GM23338 (cell line): ENCODE measurements around the gene FFAR2. TPM values are rescaled to one million over a fixed set of nuclear protein-coding genes. Genes with fewer than 3 reads are reported as not detected.

Source experiments
- ATAC-seq: fragments of 200-7000 bp; cut with Tn5 transposase; 3 replicates; pipeline ENCODE4 v1.9.1; 2020
- DNase-seq: peaks from one replicate; pipeline ENCODE4 v3.0.0-alpha.2; 2015; ENCODE audit warnings: low spot score
- H2AFZ ChIP-seq: fragments of 200-600 bp; sonication (generic); 2 replicates; pipeline ENCODE4 v1.8.0; 2016; ENCODE audit warnings: antibody characterized with exemption, mild to moderate bottlenecking, moderate library complexity
- H3F3A ChIP-seq: fragments of 200-600 bp; sonication (generic); replicated peaks from 2 replicates; pipeline ENCODE4 v1.8.0; 2017; ENCODE audit warnings: antibody characterized with exemption, mixed run types, low read depth
- H3K27ac ChIP-seq: fragments of 200-600 bp; sonication (generic); 2 replicates; pipeline ENCODE4 v1.6.1; 2016; ENCODE audit warnings: low read depth
- H3K27me3 ChIP-seq: fragments of 200-600 bp; sonication (generic); 2 replicates; pipeline ENCODE4 v1.8.0; 2016; ENCODE audit warnings: mild to moderate bottlenecking, mixed run types, moderate library complexity; ENCODE audit not compliant: insufficient read depth
- H3K36me3 ChIP-seq: fragments of 200-600 bp; sonication (generic); 2 replicates; pipeline ENCODE4 v1.8.0; 2016; ENCODE audit warnings: mild to moderate bottlenecking; ENCODE audit not compliant: insufficient read depth
- H3K4me1 ChIP-seq: fragments of 200-600 bp; sonication (generic); 2 replicates; pipeline ENCODE4 v1.8.0; 2016; ENCODE audit warnings: mild to moderate bottlenecking, moderate library complexity; ENCODE audit not compliant: insufficient read depth
- H3K4me2 ChIP-seq: fragments of 200-600 bp; sonication (generic); 2 replicates; pipeline ENCODE4 v1.7.1; 2017; ENCODE audit warnings: mixed run types
- H3K4me3 ChIP-seq: fragments of 200-600 bp; sonication (generic); 2 replicates; pipeline ENCODE4 v1.6.1; 2016; ENCODE audit warnings: mixed run types
- H3K79me2 ChIP-seq: fragments of 200-600 bp; sonication (generic); replicated peaks from 2 replicates; pipeline ENCODE4 v1.8.0; 2017; ENCODE audit warnings: mild to moderate bottlenecking; ENCODE audit not compliant: insufficient read depth
- H3K9me2 ChIP-seq: fragments of 200-600 bp; sonication (generic); 2 replicates; pipeline ENCODE4 v1.8.0; 2017; ENCODE audit not compliant: insufficient read depth
- H4K20me1 ChIP-seq: fragments of 200-600 bp; sonication (generic); replicated peaks from 2 replicates; pipeline ENCODE4 v1.8.0; 2017; ENCODE audit warnings: mild to moderate bottlenecking; ENCODE audit not compliant: insufficient read depth
- H3K27ac Mint-ChIP-seq: 2 replicates; pipeline ENCODE4 v1.8.0; 2020; ENCODE audit warnings: inconsistent platforms, mild to moderate bottlenecking, moderate library complexity, mixed read lengths
- H3K27me3 Mint-ChIP-seq: 3 replicates; pipeline ENCODE4 v1.8.0; 2022; ENCODE audit warnings: low read depth, mild to moderate bottlenecking, moderate library complexity, mixed read lengths, inconsistent platforms; ENCODE audit not compliant: insufficient read depth, poor library complexity
- H3K36me3 Mint-ChIP-seq: 3 replicates; pipeline ENCODE4 v1.8.0; 2021; ENCODE audit warnings: low read depth, mild to moderate bottlenecking, inconsistent platforms, moderate library complexity, mixed read lengths
- H3K4me1 Mint-ChIP-seq: 3 replicates; pipeline ENCODE4 v1.8.0; 2020; ENCODE audit warnings: mild to moderate bottlenecking, inconsistent platforms, mixed read lengths
- H3K4me3 Mint-ChIP-seq: 3 replicates; pipeline ENCODE4 v1.8.0; 2021; ENCODE audit warnings: moderate library complexity, mild to moderate bottlenecking, inconsistent platforms, mixed read lengths
- H3K9me3 Mint-ChIP-seq: 3 replicates; pipeline ENCODE4 v1.8.0; 2020; ENCODE audit warnings: moderate library complexity, mild to moderate bottlenecking, inconsistent platforms, mixed read lengths
- CREB1 ChIP-seq: fragments of 250-450 bp; sonication (Bioruptor Pico); IDR thresholded peaks from 2 replicates; pipeline ENCODE4 v1.5.0; 2020; ENCODE audit warnings: low read depth, mild to moderate bottlenecking, moderate library complexity
- EZH2 ChIP-seq: fragments of 200-600 bp; sonication (generic); IDR thresholded peaks from one replicate; pipeline ENCODE4 v1.8.0; 2017; ENCODE audit warnings: antibody characterized with exemption, mild to moderate bottlenecking, low read depth; ENCODE audit not compliant: unreplicated experiment
- EZH2phosphoT487 ChIP-seq: fragments of 200-600 bp; sonication (generic); IDR thresholded peaks from one replicate; pipeline ENCODE4 v1.8.1; 2018; ENCODE audit warnings: antibody characterized with exemption; ENCODE audit not compliant: unreplicated experiment
- JUNB ChIP-seq: IDR thresholded peaks from one replicate; pipeline ENCODE4 v1.6.1; 2016; ENCODE audit warnings: antibody characterized with exemption; ENCODE audit not compliant: unreplicated experiment
- NANOG ChIP-seq: IDR thresholded peaks from 2 replicates; pipeline ENCODE4 v1.6.1; 2016; ENCODE audit warnings: antibody characterized with exemption, borderline replicate concordance
- POLR2AphosphoS5 ChIP-seq: IDR thresholded peaks from 2 replicates; pipeline ENCODE4 v1.6.1; 2016; ENCODE audit warnings: antibody characterized with exemption, low read depth
- STAT1 ChIP-seq: IDR thresholded peaks from one replicate; pipeline ENCODE4 v1.6.1; 2016; ENCODE audit warnings: antibody characterized with exemption; ENCODE audit not compliant: unreplicated experiment
- ZNF114 ChIP-seq: fragments of 250-450 bp; sonication (Bioruptor Pico); IDR thresholded peaks from 2 replicates; pipeline ENCODE4 v1.5.0; 2020; ENCODE audit warnings: mild to moderate bottlenecking, moderate library complexity
- ZNF331 ChIP-seq: fragments of 250-450 bp; sonication (Bioruptor Pico); IDR thresholded peaks from 2 replicates; pipeline ENCODE4 v1.5.0; 2020; ENCODE audit warnings: low read depth, mild to moderate bottlenecking, moderate library complexity
- polyA plus RNA-seq: library from polyadenylated mRNA; unstranded; fragments of >200 nt; fragmentation: Nextera tagmentation; extraction: Ambion mirVana; gene quantifications from 2 replicates; pipeline ENCODE4 v1.2.1, GENCODE V29; 2016
- total RNA-seq: library from RNA; depleted of rRNA; stranded (reverse); fragments of >200 nt; shearing (Covaris generic); gene quantifications from 2 replicates; pipeline ENCODE4 v1.2.3, GENCODE V29; 2014
- TF ChIP-seq, protein P1 (sequence below): IDR thresholded peaks from 2 replicates; pipeline ENCODE4 v1.6.1; 2016; ENCODE audit warnings: antibody characterized with exemption
- TF ChIP-seq, protein P2 (sequence below): fragments of 250-450 bp; sonication (Bioruptor Pico); IDR thresholded peaks from 2 replicates; pipeline ENCODE4 v1.5.0; 2020; ENCODE audit warnings: mild to moderate bottlenecking, moderate library complexity
- TF ChIP-seq, protein P3 (sequence below): IDR thresholded peaks from one replicate; pipeline ENCODE4 v1.6.1; 2018; ENCODE audit warnings: antibody characterized with exemption; ENCODE audit not compliant: unreplicated experiment
- TF ChIP-seq, protein P4 (sequence below), 2 experiments: fragments of 200-600 bp in 1 of 2; sonication (generic) in 1 of 2; conservative IDR thresholded peaks; 2 replicates each; pipeline versions ENCODE4 v1.5.1 to v1.6.1; 2016 to 2017; ENCODE audit warnings: antibody characterized with exemption in 2 of 2, low read depth in 2 of 2, mild to moderate bottlenecking in 2 of 2, moderate library complexity in 1 of 2

Gene FFAR2
- total and polyA plus RNA-seq, 2 experiments from 2014 or later = not detected

DNA sequence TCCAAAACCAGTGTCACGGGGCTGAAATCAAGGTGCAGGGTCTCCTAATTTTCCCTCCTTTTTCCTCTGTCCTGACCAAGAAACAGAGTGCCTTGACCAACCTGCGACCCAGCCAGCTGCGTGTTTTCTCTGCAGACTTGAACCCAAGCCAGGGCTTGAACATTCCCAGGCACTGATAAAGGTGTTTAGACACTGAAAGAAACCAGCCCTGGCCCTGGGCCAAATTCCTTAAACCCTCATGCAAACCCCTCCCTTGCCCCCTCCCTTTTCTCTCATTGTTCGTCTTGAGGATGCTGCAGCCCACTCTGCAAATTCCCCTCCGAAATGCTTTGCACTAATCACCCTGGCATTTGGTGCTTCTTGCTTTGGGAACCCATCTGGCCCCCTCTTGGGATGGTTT is 9.5 kb upstream of the FFAR2 start:
- Histone ChIP-seq H3F3A (no peaks in the 10 kb centered on the region), H3K9me2 (no peaks in the 10 kb centered on the region), H3K27ac (no peak overlapping the region), H3K4me2 (no peak overlapping the region), H3K27me3 (no peaks in the 10 kb centered on the region), H3K4me1 (no peaks in the 10 kb centered on the region), H3K36me3 (no peaks in the 10 kb centered on the region), H3K4me3 (no peak overlapping the region), H3K79me2 (no peaks in the 10 kb centered on the region), H4K20me1 (no peaks in the 10 kb centered on the region), H2AFZ (peak overlapping the region; percentile 29; the same call in 1 of the 2 replicates)
- Mint-ChIP-seq H3K4me1 (no peaks in the 10 kb centered on the region), H3K4me3 (no peak overlapping the region), H3K36me3 (no peaks in the 10 kb centered on the region), H3K27ac (no peak overlapping the region), H3K9me3 (no peaks in the 10 kb centered on the region), H3K27me3 (peaks cover 5% of the 10 kb centered on the region)
- TF ChIP-seq, protein P1, sequence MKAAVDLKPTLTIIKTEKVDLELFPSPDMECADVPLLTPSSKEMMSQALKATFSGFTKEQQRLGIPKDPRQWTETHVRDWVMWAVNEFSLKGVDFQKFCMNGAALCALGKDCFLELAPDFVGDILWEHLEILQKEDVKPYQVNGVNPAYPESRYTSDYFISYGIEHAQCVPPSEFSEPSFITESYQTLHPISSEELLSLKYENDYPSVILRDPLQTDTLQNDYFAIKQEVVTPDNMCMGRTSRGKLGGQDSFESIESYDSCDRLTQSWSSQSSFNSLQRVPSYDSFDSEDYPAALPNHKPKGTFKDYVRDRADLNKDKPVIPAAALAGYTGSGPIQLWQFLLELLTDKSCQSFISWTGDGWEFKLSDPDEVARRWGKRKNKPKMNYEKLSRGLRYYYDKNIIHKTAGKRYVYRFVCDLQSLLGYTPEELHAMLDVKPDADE = no peak
- TF ChIP-seq, protein P2, sequence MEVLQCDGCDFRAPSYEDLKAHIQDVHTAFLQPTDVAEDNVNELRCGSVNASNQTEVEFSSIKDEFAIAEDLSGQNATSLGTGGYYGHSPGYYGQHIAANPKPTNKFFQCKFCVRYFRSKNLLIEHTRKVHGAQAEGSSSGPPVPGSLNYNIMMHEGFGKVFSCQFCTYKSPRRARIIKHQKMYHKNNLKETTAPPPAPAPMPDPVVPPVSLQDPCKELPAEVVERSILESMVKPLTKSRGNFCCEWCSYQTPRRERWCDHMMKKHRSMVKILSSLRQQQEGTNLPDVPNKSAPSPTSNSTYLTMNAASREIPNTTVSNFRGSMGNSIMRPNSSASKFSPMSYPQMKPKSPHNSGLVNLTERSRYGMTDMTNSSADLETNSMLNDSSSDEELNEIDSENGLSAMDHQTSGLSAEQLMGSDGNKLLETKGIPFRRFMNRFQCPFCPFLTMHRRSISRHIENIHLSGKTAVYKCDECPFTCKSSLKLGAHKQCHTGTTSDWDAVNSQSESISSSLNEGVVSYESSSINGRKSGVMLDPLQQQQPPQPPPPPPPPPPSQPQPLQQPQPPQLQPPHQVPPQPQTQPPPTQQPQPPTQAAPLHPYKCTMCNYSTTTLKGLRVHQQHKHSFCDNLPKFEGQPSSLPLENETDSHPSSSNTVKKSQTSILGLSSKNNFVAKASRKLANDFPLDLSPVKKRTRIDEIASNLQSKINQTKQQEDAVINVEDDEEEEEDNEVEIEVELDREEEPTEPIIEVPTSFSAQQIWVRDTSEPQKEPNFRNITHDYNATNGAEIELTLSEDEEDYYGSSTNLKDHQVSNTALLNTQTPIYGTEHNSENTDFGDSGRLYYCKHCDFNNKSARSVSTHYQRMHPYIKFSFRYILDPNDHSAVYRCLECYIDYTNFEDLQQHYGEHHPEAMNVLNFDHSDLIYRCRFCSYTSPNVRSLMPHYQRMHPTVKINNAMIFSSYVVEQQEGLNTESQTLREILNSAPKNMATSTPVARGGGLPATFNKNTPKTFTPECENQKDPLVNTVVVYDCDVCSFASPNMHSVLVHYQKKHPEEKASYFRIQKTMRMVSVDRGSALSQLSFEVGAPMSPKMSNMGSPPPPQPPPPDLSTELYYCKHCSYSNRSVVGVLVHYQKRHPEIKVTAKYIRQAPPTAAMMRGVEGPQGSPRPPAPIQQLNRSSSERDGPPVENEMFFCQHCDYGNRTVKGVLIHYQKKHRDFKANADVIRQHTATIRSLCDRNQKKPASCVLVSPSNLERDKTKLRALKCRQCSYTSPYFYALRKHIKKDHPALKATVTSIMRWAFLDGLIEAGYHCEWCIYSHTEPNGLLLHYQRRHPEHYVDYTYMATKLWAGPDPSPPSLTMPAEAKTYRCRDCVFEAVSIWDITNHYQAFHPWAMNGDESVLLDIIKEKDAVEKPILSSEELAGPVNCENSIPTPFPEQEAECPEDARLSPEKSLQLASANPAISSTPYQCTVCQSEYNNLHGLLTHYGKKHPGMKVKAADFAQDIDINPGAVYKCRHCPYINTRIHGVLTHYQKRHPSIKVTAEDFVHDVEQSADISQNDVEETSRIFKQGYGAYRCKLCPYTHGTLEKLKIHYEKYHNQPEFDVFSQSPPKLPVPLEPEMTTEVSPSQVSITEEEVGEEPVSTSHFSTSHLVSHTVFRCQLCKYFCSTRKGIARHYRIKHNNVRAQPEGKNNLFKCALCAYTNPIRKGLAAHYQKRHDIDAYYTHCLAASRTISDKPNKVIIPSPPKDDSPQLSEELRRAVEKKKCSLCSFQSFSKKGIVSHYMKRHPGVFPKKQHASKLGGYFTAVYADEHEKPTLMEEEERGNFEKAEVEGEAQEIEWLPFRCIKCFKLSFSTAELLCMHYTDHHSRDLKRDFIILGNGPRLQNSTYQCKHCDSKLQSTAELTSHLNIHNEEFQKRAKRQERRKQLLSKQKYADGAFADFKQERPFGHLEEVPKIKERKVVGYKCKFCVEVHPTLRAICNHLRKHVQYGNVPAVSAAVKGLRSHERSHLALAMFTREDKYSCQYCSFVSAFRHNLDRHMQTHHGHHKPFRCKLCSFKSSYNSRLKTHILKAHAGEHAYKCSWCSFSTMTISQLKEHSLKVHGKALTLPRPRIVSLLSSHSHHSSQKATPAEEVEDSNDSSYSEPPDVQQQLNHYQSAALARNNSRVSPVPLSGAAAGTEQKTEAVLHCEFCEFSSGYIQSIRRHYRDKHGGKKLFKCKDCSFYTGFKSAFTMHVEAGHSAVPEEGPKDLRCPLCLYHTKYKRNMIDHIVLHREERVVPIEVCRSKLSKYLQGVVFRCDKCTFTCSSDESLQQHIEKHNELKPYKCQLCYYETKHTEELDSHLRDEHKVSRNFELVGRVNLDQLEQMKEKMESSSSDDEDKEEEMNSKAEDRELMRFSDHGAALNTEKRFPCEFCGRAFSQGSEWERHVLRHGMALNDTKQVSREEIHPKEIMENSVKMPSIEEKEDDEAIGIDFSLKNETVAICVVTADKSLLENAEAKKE (CRISPR knock-in tag) = no peak
- TF ChIP-seq, protein P3, sequence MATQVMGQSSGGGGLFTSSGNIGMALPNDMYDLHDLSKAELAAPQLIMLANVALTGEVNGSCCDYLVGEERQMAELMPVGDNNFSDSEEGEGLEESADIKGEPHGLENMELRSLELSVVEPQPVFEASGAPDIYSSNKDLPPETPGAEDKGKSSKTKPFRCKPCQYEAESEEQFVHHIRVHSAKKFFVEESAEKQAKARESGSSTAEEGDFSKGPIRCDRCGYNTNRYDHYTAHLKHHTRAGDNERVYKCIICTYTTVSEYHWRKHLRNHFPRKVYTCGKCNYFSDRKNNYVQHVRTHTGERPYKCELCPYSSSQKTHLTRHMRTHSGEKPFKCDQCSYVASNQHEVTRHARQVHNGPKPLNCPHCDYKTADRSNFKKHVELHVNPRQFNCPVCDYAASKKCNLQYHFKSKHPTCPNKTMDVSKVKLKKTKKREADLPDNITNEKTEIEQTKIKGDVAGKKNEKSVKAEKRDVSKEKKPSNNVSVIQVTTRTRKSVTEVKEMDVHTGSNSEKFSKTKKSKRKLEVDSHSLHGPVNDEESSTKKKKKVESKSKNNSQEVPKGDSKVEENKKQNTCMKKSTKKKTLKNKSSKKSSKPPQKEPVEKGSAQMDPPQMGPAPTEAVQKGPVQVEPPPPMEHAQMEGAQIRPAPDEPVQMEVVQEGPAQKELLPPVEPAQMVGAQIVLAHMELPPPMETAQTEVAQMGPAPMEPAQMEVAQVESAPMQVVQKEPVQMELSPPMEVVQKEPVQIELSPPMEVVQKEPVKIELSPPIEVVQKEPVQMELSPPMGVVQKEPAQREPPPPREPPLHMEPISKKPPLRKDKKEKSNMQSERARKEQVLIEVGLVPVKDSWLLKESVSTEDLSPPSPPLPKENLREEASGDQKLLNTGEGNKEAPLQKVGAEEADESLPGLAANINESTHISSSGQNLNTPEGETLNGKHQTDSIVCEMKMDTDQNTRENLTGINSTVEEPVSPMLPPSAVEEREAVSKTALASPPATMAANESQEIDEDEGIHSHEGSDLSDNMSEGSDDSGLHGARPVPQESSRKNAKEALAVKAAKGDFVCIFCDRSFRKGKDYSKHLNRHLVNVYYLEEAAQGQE = no peak
- TF ChIP-seq JUNB (no peak), NANOG (no peak), STAT1 (no peak), EZH2phosphoT487 (no peak), EZH2 (no peak), CREB1 (no peak), POLR2AphosphoS5 (no peak), ZNF114 (CRISPR knock-in tag) (no peak), ZNF331 (CRISPR knock-in tag) (no peak)
- TF ChIP-seq, protein P4, sequence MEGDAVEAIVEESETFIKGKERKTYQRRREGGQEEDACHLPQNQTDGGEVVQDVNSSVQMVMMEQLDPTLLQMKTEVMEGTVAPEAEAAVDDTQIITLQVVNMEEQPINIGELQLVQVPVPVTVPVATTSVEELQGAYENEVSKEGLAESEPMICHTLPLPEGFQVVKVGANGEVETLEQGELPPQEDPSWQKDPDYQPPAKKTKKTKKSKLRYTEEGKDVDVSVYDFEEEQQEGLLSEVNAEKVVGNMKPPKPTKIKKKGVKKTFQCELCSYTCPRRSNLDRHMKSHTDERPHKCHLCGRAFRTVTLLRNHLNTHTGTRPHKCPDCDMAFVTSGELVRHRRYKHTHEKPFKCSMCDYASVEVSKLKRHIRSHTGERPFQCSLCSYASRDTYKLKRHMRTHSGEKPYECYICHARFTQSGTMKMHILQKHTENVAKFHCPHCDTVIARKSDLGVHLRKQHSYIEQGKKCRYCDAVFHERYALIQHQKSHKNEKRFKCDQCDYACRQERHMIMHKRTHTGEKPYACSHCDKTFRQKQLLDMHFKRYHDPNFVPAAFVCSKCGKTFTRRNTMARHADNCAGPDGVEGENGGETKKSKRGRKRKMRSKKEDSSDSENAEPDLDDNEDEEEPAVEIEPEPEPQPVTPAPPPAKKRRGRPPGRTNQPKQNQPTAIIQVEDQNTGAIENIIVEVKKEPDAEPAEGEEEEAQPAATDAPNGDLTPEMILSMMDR (conservative IDR thresholded peaks at IDR 0.05; ENCODE audit: low read depth in 2 of 2) = no peak
- ATAC-seq (peak; percentile 29; the same call in 1 of the 3 replicates), DNase-seq (peak; percentile 48)
